NCI-H2227 (cell line): Measurements from ENCODE around the gene GADL1.
A peak's percentile ranks its signal among the peaks of the same experiment; 100 is the strongest.

Experiments
- DNase-seq: peaks from one replicate; lab custom pipeline; 2025; ENCODE audit not compliant: unreplicated experiment; lab: John Stamatoyannopoulos, UW

Gene GADL1

DNA sequence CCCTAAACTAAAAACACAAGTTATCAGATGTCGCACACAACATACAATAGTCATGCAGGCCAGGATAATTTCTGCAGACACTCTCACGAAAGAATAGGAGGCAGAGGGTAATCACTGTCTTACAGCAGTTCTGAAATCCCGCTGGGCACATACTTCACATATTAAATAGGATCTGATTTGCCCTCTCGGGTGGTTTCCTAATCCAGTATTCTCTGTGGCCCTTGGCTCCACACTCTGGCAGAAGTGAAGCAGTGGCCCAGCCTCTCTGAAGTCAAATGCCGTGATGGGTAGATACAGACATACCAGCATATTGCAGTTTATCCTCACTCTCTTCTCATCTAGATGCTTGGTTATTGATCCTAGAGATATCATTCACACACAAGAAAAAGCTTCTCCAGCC lies 19.0 kb downstream of the GADL1 start:
- peak; percentile 4 for DNase-seq

GRCh38 chr3:30873671-30874070 lies 20.8 kb downstream of the GADL1 start:
- DNase-seq = no peak

- no peak for DNase-seq
Measured at GRCh38 chr3:30872879-30873278, 21.6 kb downstream of the GADL1 start.

DNA sequence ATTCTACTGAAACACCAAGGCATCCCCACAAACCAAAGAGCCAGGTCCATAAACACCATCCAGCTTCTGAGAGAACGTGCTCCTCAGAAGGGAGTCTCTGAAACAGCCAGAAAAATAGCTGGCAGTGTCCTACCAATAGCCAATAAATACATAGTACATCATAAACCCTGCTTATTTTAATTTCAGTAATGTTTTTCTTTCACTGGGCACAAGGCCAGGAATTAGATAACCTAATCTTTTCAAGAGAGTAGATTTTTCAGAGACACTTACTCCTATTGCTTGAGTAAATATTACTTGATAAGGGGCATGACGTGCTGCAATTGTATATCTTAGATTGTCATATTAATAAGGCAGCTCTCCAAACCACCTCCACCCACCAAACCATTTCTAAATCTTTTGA lies 22.7 kb downstream of the GADL1 start:
- peak; percentile 7 for DNase-seq

DNA sequence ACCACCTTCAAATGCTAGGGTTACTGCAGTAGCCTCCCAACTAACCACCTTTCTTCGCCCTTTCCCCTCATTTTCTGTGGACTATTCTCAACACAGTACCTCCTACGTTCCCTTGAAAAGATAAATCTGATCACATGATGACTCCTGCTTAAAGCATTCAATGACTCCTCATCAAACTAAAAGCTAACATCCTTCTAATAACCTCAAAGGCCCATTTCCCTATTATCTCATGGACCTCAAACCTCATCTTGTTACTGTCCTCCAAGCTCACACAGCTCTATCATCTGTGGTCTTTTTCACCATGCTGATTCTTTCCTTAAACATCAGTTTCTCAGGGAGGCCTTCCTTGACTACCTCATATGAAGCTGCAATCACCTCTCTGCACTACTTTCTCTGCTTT lies 29.6 kb downstream of the GADL1 start:
- no peak for DNase-seq

DNA sequence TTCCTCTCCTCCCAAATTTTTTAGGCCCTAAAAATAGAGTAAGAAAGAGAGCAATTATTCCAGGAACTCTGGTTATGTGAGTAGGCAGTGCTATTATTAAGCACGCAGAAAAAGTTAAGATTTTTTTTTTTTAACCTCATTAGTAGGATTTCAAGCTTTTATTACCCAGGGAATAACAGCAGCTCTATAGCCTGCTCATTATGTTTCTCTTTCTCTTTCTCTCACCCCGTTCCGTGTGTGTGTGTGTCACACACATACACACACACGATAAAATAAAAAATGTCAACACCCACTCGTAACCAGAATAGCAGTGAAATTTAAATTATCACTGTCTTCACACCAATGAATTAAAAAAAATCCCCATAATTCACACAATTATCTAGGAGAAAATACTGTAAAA lies 30.3 kb downstream of the GADL1 start:
- no peak for DNase-seq

GRCh38 chr3:30862004-30862403 lies 32.5 kb downstream of the GADL1 start:
- no peak for DNase-seq

DNA sequence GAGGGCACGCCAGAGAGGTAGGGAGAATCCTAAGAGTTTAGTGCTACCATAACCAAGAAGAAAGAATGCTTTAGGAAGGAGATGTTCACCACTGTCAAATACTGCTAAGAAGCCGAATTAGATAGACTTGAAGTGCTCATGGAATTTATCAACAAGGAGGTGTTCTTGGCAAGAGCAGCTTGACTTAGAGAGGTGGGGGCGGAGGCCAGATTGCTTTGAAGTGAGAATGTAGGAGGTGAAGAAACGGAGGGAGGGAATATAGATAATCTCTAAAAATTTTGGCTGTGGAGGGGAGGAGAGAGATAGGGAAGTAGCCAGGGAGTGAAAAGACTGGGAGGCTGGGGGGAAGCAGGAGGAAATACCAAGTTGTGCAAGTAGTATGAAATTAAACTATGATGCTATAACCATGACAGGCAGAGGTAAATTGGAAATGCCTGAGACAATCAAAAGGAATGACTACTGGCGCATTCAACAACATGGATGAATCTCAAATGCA lies 35.5 kb downstream of the GADL1 start:
- no peak for DNase-seq

- no peak for DNase-seq
Measured at GRCh38 chr3:30855400-30856292, 38.8 kb downstream of the GADL1 start.

GRCh38 chr3:30852833-30853232 lies 41.6 kb downstream of the GADL1 start:
- no peak for DNase-seq

- no peak for DNase-seq
Measured at GRCh38 chr3:30848087-30848779, 46.2 kb downstream of the GADL1 start.

GRCh38 chr3:30847592-30847991 lies 46.9 kb downstream of the GADL1 start:
- no peak for DNase-seq

- DNase-seq = no peak
Measured at GRCh38 chr3:30845606-30846005, 48.9 kb downstream of the GADL1 start.

- DNase-seq = no peak
Measured at GRCh38 chr3:30843877-30844276, 50.6 kb downstream of the GADL1 start.

GRCh38 chr3:30836141-30836540 lies 58.3 kb downstream of the GADL1 start:
- no peak for DNase-seq

DNA sequence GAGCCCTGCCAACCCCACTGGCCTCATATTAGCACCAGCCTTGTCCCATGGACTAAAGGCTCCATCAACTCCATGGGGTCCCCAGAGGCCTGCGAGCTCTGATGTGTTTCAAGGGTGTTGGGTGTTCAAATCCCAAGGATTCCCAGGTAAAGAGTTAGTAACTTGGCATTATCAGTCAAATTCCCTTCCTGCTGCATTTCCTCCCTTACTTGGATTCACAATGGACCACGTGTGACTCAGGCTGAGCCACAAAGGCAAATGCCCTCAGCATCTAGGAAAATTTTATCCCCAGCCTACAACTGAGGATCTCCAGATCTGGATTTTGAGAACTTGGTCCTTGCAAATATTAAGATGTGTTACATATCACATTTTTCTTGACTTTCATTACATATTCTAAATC lies 58.8 kb downstream of the GADL1 start:
- no peak for DNase-seq

DNA sequence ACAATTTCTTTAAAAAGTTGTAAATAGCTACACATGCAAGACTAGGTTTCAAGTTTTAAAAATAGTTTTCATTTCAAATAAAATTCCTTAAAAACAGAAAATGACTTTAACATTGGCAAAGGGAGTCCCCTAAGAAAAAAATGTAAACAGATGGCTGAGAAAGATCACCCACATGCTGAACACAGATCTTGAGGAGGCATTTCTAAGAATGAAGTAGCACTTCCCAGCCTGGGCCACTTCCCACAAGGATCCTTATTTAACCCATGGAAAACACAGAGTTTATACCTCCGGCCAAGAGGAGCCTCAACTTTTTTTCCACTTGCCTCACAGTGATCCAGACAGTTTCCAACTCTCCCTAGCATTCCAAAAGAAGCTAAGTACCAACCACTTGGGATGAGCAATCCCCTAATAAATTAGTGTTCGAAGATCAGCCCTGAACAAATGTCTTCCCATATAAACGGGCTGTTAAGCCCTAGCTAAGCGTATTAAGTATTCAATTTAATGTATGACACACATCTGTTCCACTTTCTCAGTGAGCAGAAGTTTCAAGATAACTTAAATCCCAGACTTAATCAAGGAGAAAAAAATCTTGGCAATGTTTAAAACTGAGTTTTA lies 61.4 kb downstream of the GADL1 start:
- no peak for DNase-seq

- DNase-seq = no peak
Measured at GRCh38 chr3:30827080-30827479, 67.4 kb downstream of the GADL1 start.

DNA sequence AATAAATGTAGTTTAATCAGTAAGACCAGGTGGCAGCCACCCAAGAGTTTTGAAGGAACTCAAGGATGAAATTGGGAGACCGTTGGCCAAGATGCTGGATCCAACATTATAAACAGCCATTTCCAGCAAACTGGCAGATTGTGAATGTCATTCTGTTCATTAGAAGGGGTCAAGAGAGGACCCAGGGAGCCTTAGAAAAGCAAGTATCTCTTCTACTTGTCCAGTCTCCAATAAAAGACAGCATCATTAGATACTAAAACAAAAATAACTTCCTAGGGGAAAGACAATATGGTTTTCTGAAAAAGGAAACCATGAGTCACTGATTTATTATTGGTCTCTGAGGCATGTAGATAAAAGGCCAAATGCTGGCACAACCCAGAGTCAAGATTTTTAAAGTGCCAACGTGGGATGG lies 67.9 kb downstream of the GADL1 start:
- DNase-seq = no peak

DNA sequence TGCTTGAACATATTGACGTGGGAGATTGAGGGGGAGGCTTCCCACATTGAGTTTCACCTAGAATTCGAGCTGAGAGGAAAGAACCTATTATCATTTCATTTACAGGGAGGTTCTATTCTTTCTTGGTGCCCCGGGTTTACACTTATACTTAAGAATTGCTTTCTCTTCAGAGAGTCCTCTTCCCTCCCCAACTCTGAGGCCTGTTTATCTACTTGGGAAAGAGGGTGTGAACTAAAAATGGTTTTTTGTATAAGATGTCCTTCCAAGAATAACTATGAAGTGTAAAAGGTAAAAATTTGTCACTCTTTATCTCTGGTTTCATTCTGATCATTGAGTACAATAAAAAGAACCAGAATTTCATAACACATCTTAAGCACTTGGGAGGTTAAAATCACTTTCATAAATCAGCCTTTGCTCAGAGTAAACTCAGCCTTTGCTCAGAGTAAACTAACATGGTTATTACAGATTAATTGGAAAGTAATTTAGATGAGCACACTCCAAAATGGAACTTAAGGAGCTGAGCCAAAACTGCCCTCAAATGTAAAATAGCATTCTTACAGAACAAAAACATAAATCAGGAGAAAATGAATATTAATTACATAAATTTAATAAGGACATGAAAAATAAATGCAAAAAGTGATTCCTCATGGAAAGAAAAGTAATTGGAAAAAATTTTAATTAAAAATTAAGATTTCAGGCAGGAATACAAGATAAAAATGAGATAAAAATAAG lies 75.2 kb downstream of the GADL1 start:
- no peak for DNase-seq

DNA sequence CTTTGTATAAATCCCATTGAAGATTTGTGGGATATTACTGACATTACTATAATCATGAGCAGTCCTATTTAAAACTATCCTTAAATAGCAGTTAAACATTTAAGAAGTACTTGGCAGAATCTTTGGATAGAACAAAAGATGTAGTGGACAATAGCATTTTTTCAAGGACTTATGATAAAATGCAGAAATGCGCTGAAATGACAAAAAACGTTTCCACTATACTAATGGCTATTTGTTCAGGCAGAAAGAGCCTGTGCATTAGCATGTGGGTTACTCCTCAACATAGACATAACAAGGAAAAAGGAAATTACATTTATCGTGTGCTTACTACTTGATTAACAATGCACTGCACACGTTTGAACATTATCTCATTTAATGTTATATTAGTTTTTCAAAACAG lies 80.7 kb downstream of the GADL1 start:
- no peak for DNase-seq
